ENCODE results near the gene WSCD2. TPM values are rescaled to one million over a fixed set of nuclear protein-coding genes. Genes with fewer than 3 reads are reported as not detected.

Gene WSCD2
- total RNA-seq, 1 experiment from 2014 or later = not detected

- no TSS peak for BruUV-seq (replicated peaks)
- no peaks in the 10 kb centered on the region for H3K4me1 Mint-ChIP-seq (ENCODE audit: insufficient read depth, unreplicated experiment)
- DNase-seq (ENCODE audit: unreplicated experiment) = no peak
- TF ChIP-seq CTCF (IDR thresholded peaks at IDR 0.05; ENCODE audit: unreplicated experiment) = no peak
- H3K9me3 Mint-ChIP-seq (ENCODE audit: unreplicated experiment) = no peaks in the 10 kb centered on the region
- POLR2A ChIA-PET = no interaction called here
- H3K4me3 Mint-ChIP-seq (ENCODE audit: unreplicated experiment) = no peak overlapping the region
- intact Hi-C loops (cut with micrococcal nuclease) = no loop called here
- H3K36me3 Mint-ChIP-seq (ENCODE audit: insufficient read depth, unreplicated experiment) = no peaks in the 10 kb centered on the region
- peaks cover 11% of the 10 kb centered on the region for H3K27me3 Mint-ChIP-seq (ENCODE audit: insufficient read depth, unreplicated experiment)
- CTCF ChIA-PET = no interaction called here
- no peak overlapping the region for H3K27ac Mint-ChIP-seq (ENCODE audit: low read depth, unreplicated experiment)
Measured at GRCh38 chr12:108166505-108166904, 37.4 kb downstream of the WSCD2 start.

- ChIA-PET POLR2A (no interaction called here), CTCF (interaction anchor here (0.5 to 0.6 kb wide), 3 partner anchors 10 to 902 kb away, joined by 3 read pairs; no protein-coding TSS in a partner anchor)
- intact Hi-C loops (cut with micrococcal nuclease) = no loop called here
- H3K27ac Mint-ChIP-seq (ENCODE audit: low read depth, unreplicated experiment) = no peak overlapping the region
- no peaks in the 10 kb centered on the region for H3K36me3 Mint-ChIP-seq (ENCODE audit: insufficient read depth, unreplicated experiment)
- BruUV-seq (replicated peaks) = no TSS peak
- no peaks in the 10 kb centered on the region for H3K9me3 Mint-ChIP-seq (ENCODE audit: unreplicated experiment)
- no peaks in the 10 kb centered on the region for H3K4me1 Mint-ChIP-seq (ENCODE audit: insufficient read depth, unreplicated experiment)
- no peak overlapping the region for H3K4me3 Mint-ChIP-seq (ENCODE audit: unreplicated experiment)
- TF ChIP-seq CTCF (IDR thresholded peaks at IDR 0.05; ENCODE audit: unreplicated experiment) = no peak
- peaks cover 11% of the 10 kb centered on the region for H3K27me3 Mint-ChIP-seq (ENCODE audit: insufficient read depth, unreplicated experiment)
- no peak for DNase-seq (ENCODE audit: unreplicated experiment)
Measured at GRCh38 chr12:108167974-108168373, 38.9 kb downstream of the WSCD2 start.

- Mint-ChIP-seq H3K27me3 (ENCODE audit: insufficient read depth, unreplicated experiment) (peaks cover 11% of the 10 kb centered on the region), H3K36me3 (ENCODE audit: insufficient read depth, unreplicated experiment) (no peaks in the 10 kb centered on the region), H3K27ac (ENCODE audit: low read depth, unreplicated experiment) (no peak overlapping the region), H3K4me3 (ENCODE audit: unreplicated experiment) (no peak overlapping the region), H3K9me3 (ENCODE audit: unreplicated experiment) (no peaks in the 10 kb centered on the region), H3K4me1 (ENCODE audit: insufficient read depth, unreplicated experiment) (no peaks in the 10 kb centered on the region)
- no peak for TF ChIP-seq CTCF (IDR thresholded peaks at IDR 0.05; ENCODE audit: unreplicated experiment)
- intact Hi-C loops (cut with micrococcal nuclease) = no loop called here
- POLR2A ChIA-PET = no interaction called here
- CTCF ChIA-PET = no interaction called here
- BruUV-seq (replicated peaks) = no TSS peak
- DNase-seq (ENCODE audit: unreplicated experiment) = no peak
Measured at GRCh38 chr12:108169708-108170107, 40.6 kb downstream of the WSCD2 start.

GRCh38 chr12:108170164-108170563, 41.1 kb downstream of the WSCD2 start:
- Mint-ChIP-seq H3K9me3 (ENCODE audit: unreplicated experiment) (no peaks in the 10 kb centered on the region), H3K4me1 (ENCODE audit: insufficient read depth, unreplicated experiment) (no peaks in the 10 kb centered on the region), H3K36me3 (ENCODE audit: insufficient read depth, unreplicated experiment) (no peaks in the 10 kb centered on the region), H3K4me3 (ENCODE audit: unreplicated experiment) (no peak overlapping the region), H3K27me3 (ENCODE audit: insufficient read depth, unreplicated experiment) (peaks cover 11% of the 10 kb centered on the region), H3K27ac (ENCODE audit: low read depth, unreplicated experiment) (no peak overlapping the region)
- no TSS peak for BruUV-seq (replicated peaks)
- no peak for DNase-seq (ENCODE audit: unreplicated experiment)
- TF ChIP-seq CTCF (IDR thresholded peaks at IDR 0.05; ENCODE audit: unreplicated experiment) = no peak
- CTCF ChIA-PET = no interaction called here
- POLR2A ChIA-PET = no interaction called here
- intact Hi-C loops (cut with micrococcal nuclease) = no loop called here

All from MCF 10A (cell line).